MM.1S (cell line): Measurements from ENCODE around the gene UBL4B.

Experiments
- CTCF ChIP-seq: fragments of 300-600 bp; sonication (generic); IDR thresholded peaks from 2 replicates; pipeline ENCODE4 v1.5.1; 2016; ENCODE audit warnings: antibody characterized with exemption, low read length, mixed read lengths
- EZH2phosphoT487 ChIP-seq: fragments of 300-600 bp; sonication (generic); IDR thresholded peaks from 2 replicates; pipeline ENCODE4 v1.6.1; 2018; ENCODE audit warnings: antibody characterized with exemption, low read length

- no peak for TF ChIP-seq CTCF
- no peak for TF ChIP-seq EZH2phosphoT487
These were observed 13.6 kb downstream of the UBL4B start for GRCh38 chr1:110125810-110126209.
